Left lung (tissue), 10 donors: Measurements from ENCODE around the gene KRTAP10-3. TPM values are rescaled to one million over a fixed set of nuclear protein-coding genes. Genes with fewer than 3 reads are reported as not detected.

Source experiments
- ATAC-seq: fragments of 200-7000 bp; cut with Tn5 transposase; one replicate; pipeline ENCODE4 v1.9.1; 2020; ENCODE audit warnings: moderate library complexity
- DNase-seq, 4 donors: peaks; one replicate each; pipeline ENCODE4 v3.0.0-alpha.2; 2013 to 2020
- H3K27ac ChIP-seq, 2 donors: fragments of 200-600 bp; sonication (generic) in 1 of 2; one replicate each; pipeline versions ENCODE4 v1.5.0 to v1.8.0; 2020 to 2021
- H3K27me3 ChIP-seq, 2 donors: fragments of 200-600 bp; sonication (generic) in 1 of 2; one replicate each; pipeline versions ENCODE4 v1.5.0 to v1.8.0; 2020 to 2021
- H3K36me3 ChIP-seq, 2 donors: fragments of 200-600 bp; sonication (generic) in 1 of 2; one replicate each; pipeline versions ENCODE4 v1.5.0 to v1.8.0; 2020 to 2021
- H3K4me1 ChIP-seq, 2 donors: fragments of 200-600 bp; one replicate each; pipeline ENCODE4 v1.8.0; 2021
- H3K4me3 ChIP-seq, 2 donors: fragments of 200-600 bp; sonication (generic) in 1 of 2; one replicate each; pipeline versions ENCODE4 v1.5.0 to v1.8.0; 2020 to 2021; ENCODE audit warnings: mild to moderate bottlenecking in 1 of 2
- H3K9me3 ChIP-seq, 2 donors: fragments of 200-600 bp; sonication (generic) in 1 of 2; one replicate each; pipeline versions ENCODE4 v1.5.0 to v1.8.0; 2020 to 2021
- CTCF ChIP-seq, 2 donors: fragments of 200-600 bp; sonication (generic) in 1 of 2; IDR thresholded peaks; one replicate each; pipeline versions ENCODE4 v1.5.0 to v1.8.0; 2021; ENCODE audit warnings: antibody characterized with exemption in 2 of 2
- intact Hi-C, 2 donors: fragments of 100-400 bp; cut with DNase I; formaldehyde crosslinking; loops; one replicate each; pipeline versions ENCODE4 v1.11.2 to v1.14.2; 2022
- polyA plus RNA-seq, 6 donors: library from polyadenylated mRNA; unstranded; fragments of 120-200 nt; gene quantifications; one replicate each; pipeline ENCODE4 v1.2.1, GENCODE V29; 2013; ENCODE audit not compliant: insufficient read length in 6 of 6
- total RNA-seq, 2 donors: library from RNA; stranded (reverse); fragmentation: NEBNext Ultra II Directional; extraction: Animal tissue kit (Norgen Biotek cat#: 25700); gene quantifications; one replicate each; pipeline ENCODE4 v1.2.1, GENCODE V29; 2021
- donor health status: DM: no; HTN: yes; CAD: no.
- donor health status: DM: no; HTN: no; CAD: no.

Gene KRTAP10-3
- total and polyA plus RNA-seq, 8 donors, result not detected

- H3K27ac ChIP-seq, result no peak overlapping the region
- intact Hi-C loops, result no loop called here
- peaks cover 0 to 20% of the 10 kb centered on the region in 2 donors for H3K27me3 ChIP-seq
- no peak for TF ChIP-seq CTCF (IDR thresholded peaks at IDR 0.05)
- H3K9me3 ChIP-seq, result no peaks in the 10 kb centered on the region
- no peaks in the 10 kb centered on the region for H3K36me3 ChIP-seq
- no peak for ATAC-seq
- no peak overlapping the region for H3K4me3 ChIP-seq
- no peaks in the 10 kb centered on the region for H3K4me1 ChIP-seq
- DNase-seq, result no peak
Measured at GRCh38 chr21:44530903-44531605, 27.5 kb downstream of the KRTAP10-3 start.

GRCh38 chr21:44530221-44530902, 28.2 kb downstream of the KRTAP10-3 start:
- no peak for TF ChIP-seq CTCF (IDR thresholded peaks at IDR 0.05)
- no peaks in the 10 kb centered on the region for H3K4me1 ChIP-seq
- H3K4me3 ChIP-seq, result no peak overlapping the region
- intact Hi-C loops, result no loop called here
- DNase-seq (peak in 1 of 4 donors; percentile 16), ATAC-seq (no peak)
- no peaks in the 10 kb centered on the region for H3K9me3 ChIP-seq
- no peaks in the 10 kb centered on the region for H3K36me3 ChIP-seq
- H3K27ac ChIP-seq, result no peak overlapping the region
- H3K27me3 ChIP-seq, result peaks cover 0 to 20% of the 10 kb centered on the region in 2 donors

GRCh38 chr21:44529503-44530125, 29.0 kb downstream of the KRTAP10-3 start:
- TF ChIP-seq CTCF (IDR thresholded peaks at IDR 0.05), result no peak
- no peak overlapping the region for H3K4me3 ChIP-seq
- ATAC-seq (no peak), DNase-seq (peak in 2 of 4 donors; percentile 19 to 70)
- H3K27me3 ChIP-seq, result peaks cover 0 to 20% of the 10 kb centered on the region in 2 donors
- no peaks in the 10 kb centered on the region for H3K4me1 ChIP-seq
- H3K27ac ChIP-seq, result no peak overlapping the region
- no peaks in the 10 kb centered on the region for H3K9me3 ChIP-seq
- H3K36me3 ChIP-seq, result no peaks in the 10 kb centered on the region
- intact Hi-C loops, result no loop called here

- Histone ChIP-seq H3K4me3 (no peak overlapping the region), H3K27ac (no peak overlapping the region), H3K36me3 (no peaks in the 10 kb centered on the region), H3K4me1 (no peaks in the 10 kb centered on the region), H3K9me3 (no peaks in the 10 kb centered on the region), H3K27me3 (peaks cover 0 to 20% of the 10 kb centered on the region in 2 donors)
- no peak for TF ChIP-seq CTCF (IDR thresholded peaks at IDR 0.05)
- intact Hi-C loops, result no loop called here
- ATAC-seq (no peak), DNase-seq (peak in 2 of 4 donors; percentile 11 to 53)
Measured at GRCh38 chr21:44529011-44529421, 29.6 kb downstream of the KRTAP10-3 start.

GRCh38 chr21:44528634-44528995, 30.0 kb downstream of the KRTAP10-3 start:
- no peak overlapping the region for H3K4me3 ChIP-seq
- no peak for ATAC-seq
- H3K4me1 ChIP-seq, result no peaks in the 10 kb centered on the region
- H3K27ac ChIP-seq, result no peak overlapping the region
- intact Hi-C loops, result no loop called here
- H3K9me3 ChIP-seq, result no peaks in the 10 kb centered on the region
- H3K36me3 ChIP-seq, result no peaks in the 10 kb centered on the region
- peaks cover 0 to 20% of the 10 kb centered on the region in 2 donors for H3K27me3 ChIP-seq
- DNase-seq, result peak in 1 of 4 donors; percentile 25
- TF ChIP-seq CTCF (IDR thresholded peaks at IDR 0.05), result no peak
